H1 (cell line): Measurements from ENCODE around the gene CRYGA. TPM values are rescaled to one million over a fixed set of nuclear protein-coding genes. Genes with fewer than 3 reads are reported as not detected.

Experiments
- polyA plus RNA-seq, 7 experiments: library from polyadenylated mRNA; depleted of rRNA in 3 of 7; stranded (reverse) in 5 of 7; unstranded in 2 of 7; fragments of >200 nt in 5 of 7; fragments of 200-250 nt in 2 of 7; gene quantifications; 1 replicate in 5 of 7; 2 replicates in 1 of 7; 4 replicates in 1 of 7; pipeline versions ENCODE4 v1.2.1 to v1.2.3, GENCODE V29; 2011 to 2013; ENCODE audit warnings: missing spikeins in 2 of 7, mixed read lengths in 2 of 7
- total RNA-seq: library from RNA; stranded (reverse); fragmentation: NEBNext Ultra II Directional; extraction: Animal tissue kit (Norgen Biotek cat#: 25700); gene quantifications from 2 replicates; pipeline ENCODE4 v1.2.1, GENCODE V29; 2021
- TF ChIP-seq, protein P1 (sequence below): fragments of 300-600 bp; sonication (generic); IDR thresholded peaks from 2 replicates; pipeline ENCODE4 v1.7.1; 2012; ENCODE audit warnings: low read length, moderate library complexity, mild to moderate bottlenecking, inconsistent platforms; ENCODE audit not compliant: insufficient replicate concordance

The CRYGA gene
- total and polyA plus RNA-seq, 2 of the 8 experiments (the other 6 are each of a cell fraction or from before 2014, with no cell fraction given): not detected

DNA sequence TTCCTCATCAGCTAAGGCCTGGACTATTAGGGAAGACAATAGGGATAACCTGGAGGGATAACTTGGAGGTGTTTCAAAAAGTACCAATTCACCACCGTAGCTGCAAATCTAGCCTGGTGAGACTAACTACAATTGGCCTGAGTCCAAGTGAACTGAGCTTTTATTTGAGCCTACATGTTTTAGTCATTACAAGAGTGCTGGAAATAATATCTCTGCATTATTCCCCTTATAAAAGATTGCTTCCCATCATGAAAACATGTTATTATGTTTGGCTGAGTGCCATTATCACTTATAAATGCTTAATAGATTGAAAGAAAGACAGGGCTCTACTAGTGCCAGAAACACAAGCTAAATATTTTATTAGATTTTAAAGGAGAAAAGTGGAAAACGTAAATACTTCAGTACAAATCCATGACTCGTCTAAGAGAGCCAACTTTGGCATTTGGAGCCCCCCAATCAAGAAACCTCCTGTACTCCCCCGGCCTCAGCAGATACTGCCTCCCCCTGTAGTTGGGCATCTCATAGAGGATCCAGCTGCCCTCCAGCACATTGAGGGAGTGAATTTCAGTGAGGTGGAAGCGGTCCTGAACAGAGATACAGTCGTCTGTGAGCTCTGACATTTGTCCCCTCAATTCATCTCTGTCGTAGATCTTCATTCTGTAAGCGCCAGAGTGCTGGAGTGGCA is 21.0 kb downstream of the CRYGA start (continued):
- TF ChIP-seq, protein P1, sequence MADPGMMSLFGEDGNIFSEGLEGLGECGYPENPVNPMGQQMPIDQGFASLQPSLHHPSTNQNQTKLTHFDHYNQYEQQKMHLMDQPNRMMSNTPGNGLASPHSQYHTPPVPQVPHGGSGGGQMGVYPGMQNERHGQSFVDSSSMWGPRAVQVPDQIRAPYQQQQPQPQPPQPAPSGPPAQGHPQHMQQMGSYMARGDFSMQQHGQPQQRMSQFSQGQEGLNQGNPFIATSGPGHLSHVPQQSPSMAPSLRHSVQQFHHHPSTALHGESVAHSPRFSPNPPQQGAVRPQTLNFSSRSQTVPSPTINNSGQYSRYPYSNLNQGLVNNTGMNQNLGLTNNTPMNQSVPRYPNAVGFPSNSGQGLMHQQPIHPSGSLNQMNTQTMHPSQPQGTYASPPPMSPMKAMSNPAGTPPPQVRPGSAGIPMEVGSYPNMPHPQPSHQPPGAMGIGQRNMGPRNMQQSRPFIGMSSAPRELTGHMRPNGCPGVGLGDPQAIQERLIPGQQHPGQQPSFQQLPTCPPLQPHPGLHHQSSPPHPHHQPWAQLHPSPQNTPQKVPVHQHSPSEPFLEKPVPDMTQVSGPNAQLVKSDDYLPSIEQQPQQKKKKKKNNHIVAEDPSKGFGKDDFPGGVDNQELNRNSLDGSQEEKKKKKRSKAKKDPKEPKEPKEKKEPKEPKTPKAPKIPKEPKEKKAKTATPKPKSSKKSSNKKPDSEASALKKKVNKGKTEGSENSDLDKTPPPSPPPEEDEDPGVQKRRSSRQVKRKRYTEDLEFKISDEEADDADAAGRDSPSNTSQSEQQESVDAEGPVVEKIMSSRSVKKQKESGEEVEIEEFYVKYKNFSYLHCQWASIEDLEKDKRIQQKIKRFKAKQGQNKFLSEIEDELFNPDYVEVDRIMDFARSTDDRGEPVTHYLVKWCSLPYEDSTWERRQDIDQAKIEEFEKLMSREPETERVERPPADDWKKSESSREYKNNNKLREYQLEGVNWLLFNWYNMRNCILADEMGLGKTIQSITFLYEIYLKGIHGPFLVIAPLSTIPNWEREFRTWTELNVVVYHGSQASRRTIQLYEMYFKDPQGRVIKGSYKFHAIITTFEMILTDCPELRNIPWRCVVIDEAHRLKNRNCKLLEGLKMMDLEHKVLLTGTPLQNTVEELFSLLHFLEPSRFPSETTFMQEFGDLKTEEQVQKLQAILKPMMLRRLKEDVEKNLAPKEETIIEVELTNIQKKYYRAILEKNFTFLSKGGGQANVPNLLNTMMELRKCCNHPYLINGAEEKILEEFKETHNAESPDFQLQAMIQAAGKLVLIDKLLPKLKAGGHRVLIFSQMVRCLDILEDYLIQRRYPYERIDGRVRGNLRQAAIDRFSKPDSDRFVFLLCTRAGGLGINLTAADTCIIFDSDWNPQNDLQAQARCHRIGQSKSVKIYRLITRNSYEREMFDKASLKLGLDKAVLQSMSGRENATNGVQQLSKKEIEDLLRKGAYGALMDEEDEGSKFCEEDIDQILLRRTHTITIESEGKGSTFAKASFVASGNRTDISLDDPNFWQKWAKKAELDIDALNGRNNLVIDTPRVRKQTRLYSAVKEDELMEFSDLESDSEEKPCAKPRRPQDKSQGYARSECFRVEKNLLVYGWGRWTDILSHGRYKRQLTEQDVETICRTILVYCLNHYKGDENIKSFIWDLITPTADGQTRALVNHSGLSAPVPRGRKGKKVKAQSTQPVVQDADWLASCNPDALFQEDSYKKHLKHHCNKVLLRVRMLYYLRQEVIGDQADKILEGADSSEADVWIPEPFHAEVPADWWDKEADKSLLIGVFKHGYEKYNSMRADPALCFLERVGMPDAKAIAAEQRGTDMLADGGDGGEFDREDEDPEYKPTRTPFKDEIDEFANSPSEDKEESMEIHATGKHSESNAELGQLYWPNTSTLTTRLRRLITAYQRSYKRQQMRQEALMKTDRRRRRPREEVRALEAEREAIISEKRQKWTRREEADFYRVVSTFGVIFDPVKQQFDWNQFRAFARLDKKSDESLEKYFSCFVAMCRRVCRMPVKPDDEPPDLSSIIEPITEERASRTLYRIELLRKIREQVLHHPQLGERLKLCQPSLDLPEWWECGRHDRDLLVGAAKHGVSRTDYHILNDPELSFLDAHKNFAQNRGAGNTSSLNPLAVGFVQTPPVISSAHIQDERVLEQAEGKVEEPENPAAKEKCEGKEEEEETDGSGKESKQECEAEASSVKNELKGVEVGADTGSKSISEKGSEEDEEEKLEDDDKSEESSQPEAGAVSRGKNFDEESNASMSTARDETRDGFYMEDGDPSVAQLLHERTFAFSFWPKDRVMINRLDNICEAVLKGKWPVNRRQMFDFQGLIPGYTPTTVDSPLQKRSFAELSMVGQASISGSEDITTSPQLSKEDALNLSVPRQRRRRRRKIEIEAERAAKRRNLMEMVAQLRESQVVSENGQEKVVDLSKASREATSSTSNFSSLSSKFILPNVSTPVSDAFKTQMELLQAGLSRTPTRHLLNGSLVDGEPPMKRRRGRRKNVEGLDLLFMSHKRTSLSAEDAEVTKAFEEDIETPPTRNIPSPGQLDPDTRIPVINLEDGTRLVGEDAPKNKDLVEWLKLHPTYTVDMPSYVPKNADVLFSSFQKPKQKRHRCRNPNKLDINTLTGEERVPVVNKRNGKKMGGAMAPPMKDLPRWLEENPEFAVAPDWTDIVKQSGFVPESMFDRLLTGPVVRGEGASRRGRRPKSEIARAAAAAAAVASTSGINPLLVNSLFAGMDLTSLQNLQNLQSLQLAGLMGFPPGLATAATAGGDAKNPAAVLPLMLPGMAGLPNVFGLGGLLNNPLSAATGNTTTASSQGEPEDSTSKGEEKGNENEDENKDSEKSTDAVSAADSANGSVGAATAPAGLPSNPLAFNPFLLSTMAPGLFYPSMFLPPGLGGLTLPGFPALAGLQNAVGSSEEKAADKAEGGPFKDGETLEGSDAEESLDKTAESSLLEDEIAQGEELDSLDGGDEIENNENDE: no peak
- TF ChIP-seq, all 59 proteins: peak for 0
